OCI-LY3 (cell line): ENCODE measurements around the gene CLSTN3.
A peak's percentile ranks its signal among the peaks of the same experiment; 100 is the strongest.

ENCODE experiments used
- H2AFZ ChIP-seq: fragments of 200-600, 300-600 bp; shearing (Covaris generic); 2 replicates; pipeline ENCODE4 v1.6.0; 2014; ENCODE audit warnings: antibody characterized with exemption, low read depth, low read length
- H3K27ac ChIP-seq: fragments of 200-600, 300-600 bp; sonication (generic); 2 replicates; pipeline ENCODE4 v1.5.1; 2014; ENCODE audit warnings: mild to moderate bottlenecking, low read length, moderate library complexity, mixed read lengths
- H3K27me3 ChIP-seq: fragments of 200-600, 300-600 bp; sonication (generic); 2 replicates; pipeline ENCODE4 v1.6.1; 2014; ENCODE audit warnings: low read depth, low read length, mixed read lengths
- H3K36me3 ChIP-seq: fragments of 200-600, 300-600 bp; sonication (generic); replicated peaks from 2 replicates; pipeline ENCODE3; 2014; ENCODE audit warnings: low read depth, low read length, mixed read lengths
- H3K4me1 ChIP-seq: fragments of 300-600, 200-600 bp; sonication (generic); 2 replicates; pipeline ENCODE4 v1.6.1; 2014; ENCODE audit warnings: low read length, mixed read lengths
- H3K4me2 ChIP-seq: fragments of 200-600, 300-600 bp; sonication (generic); 2 replicates; pipeline ENCODE4 v1.6.1; 2014; ENCODE audit warnings: low read length, mixed read lengths
- H3K4me3 ChIP-seq: fragments of 300-600, 200-600 bp; sonication (generic); 2 replicates; pipeline ENCODE4 v1.5.1; 2014; ENCODE audit warnings: antibody characterized with exemption, mild to moderate bottlenecking, low read length, moderate library complexity
- H3K79me2 ChIP-seq: fragments of 300-600, 200-600 bp; shearing (Covaris generic); 2 replicates; pipeline ENCODE4 v1.6.1; 2014; ENCODE audit warnings: mild to moderate bottlenecking, low read length, mixed read lengths
- H3K9ac ChIP-seq: fragments of 300-600, 200-600 bp; shearing (Covaris generic); 2 replicates; pipeline ENCODE4 v1.6.0; 2014; ENCODE audit warnings: mild to moderate bottlenecking, low read length, moderate library complexity
- H3K9me3 ChIP-seq: fragments of 200-600, 300-600 bp; shearing (Covaris generic); 2 replicates; pipeline ENCODE4 v1.6.1; 2014; ENCODE audit warnings: low read length, mixed read lengths; ENCODE audit not compliant: insufficient read depth
- H4K20me1 ChIP-seq: fragments of 200-600, 300-600 bp; sonication (generic); 2 replicates; pipeline ENCODE4 v1.6.1; 2016; ENCODE audit warnings: low read length, mixed read lengths; ENCODE audit not compliant: insufficient read depth
- CTCF ChIP-seq: fragments of 200-600, 300-600 bp; sonication (generic); IDR thresholded peaks from 2 replicates; pipeline ENCODE4 v1.5.1; 2014; ENCODE audit warnings: antibody characterized with exemption, low read length, low read depth
- EZH2phosphoT487 ChIP-seq: fragments of 200-600 bp; shearing (Covaris generic); IDR thresholded peaks from 2 replicates; pipeline ENCODE4 v1.6.1; 2018; ENCODE audit warnings: antibody characterized with exemption, mixed run types, low read depth

CLSTN3 gene

DNA sequence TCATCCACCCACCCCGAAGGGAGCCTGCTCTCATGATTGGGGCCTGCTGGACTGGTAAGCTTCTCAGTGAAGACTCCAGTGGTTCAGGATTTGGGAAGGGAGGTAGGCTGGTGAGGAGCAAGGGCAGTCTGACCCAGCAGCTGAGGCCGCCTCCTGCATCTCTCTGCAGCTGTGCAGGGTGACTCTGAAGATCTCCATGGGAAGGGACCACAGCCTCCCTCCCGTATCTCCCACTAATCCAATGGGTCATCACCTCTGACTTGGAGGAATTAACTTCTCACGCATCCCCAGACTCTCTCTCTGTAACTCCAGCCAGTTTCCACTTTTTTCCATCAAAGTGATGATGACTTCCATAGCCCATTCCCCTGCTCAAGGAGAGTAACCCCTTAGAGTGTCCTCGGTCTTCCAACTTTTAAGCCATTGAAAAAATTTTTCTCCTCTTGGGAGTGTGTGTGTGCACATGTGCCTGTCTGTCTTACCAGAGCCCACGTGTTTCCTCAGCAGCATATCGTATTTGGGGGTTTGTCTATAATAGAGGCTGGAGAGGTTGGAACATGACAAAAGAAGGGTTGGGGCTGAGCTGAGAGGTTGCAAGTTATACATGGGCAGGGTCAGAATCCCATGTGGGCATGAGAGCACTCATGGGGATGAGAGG, 11.3 kb downstream of the CLSTN3 start:
- Histone ChIP-seq H3K4me1 (no peaks in the 10 kb centered on the region), H3K9me3 (no peaks in the 10 kb centered on the region), H3K27me3 (no peaks in the 10 kb centered on the region), H4K20me1 (no peaks in the 10 kb centered on the region), H2AFZ (no peak overlapping the region), H3K4me3 (no peak overlapping the region), H3K36me3 (no peaks in the 10 kb centered on the region), H3K79me2 (no peaks in the 10 kb centered on the region), H3K4me2 (no peak overlapping the region), H3K27ac (no peak overlapping the region), H3K9ac (no peak overlapping the region)
- TF ChIP-seq EZH2phosphoT487, result no peak
- no peak for TF ChIP-seq CTCF

GRCh38 chr12:7142056-7142644, 12.0 kb downstream of the CLSTN3 start:
- no peaks in the 10 kb centered on the region for H3K36me3 ChIP-seq
- H3K27me3 ChIP-seq, result no peaks in the 10 kb centered on the region
- TF ChIP-seq EZH2phosphoT487, result no peak
- peak; percentile 75 for TF ChIP-seq CTCF
- H3K4me3 ChIP-seq, result no peak overlapping the region
- H3K4me2 ChIP-seq, result no peak overlapping the region
- no peaks in the 10 kb centered on the region for H3K79me2 ChIP-seq
- no peak overlapping the region for H2AFZ ChIP-seq
- no peaks in the 10 kb centered on the region for H3K4me1 ChIP-seq
- no peak overlapping the region for H3K27ac ChIP-seq
- H3K9ac ChIP-seq, result no peak overlapping the region
- H4K20me1 ChIP-seq, result no peaks in the 10 kb centered on the region
- H3K9me3 ChIP-seq, result no peaks in the 10 kb centered on the region

DNA sequence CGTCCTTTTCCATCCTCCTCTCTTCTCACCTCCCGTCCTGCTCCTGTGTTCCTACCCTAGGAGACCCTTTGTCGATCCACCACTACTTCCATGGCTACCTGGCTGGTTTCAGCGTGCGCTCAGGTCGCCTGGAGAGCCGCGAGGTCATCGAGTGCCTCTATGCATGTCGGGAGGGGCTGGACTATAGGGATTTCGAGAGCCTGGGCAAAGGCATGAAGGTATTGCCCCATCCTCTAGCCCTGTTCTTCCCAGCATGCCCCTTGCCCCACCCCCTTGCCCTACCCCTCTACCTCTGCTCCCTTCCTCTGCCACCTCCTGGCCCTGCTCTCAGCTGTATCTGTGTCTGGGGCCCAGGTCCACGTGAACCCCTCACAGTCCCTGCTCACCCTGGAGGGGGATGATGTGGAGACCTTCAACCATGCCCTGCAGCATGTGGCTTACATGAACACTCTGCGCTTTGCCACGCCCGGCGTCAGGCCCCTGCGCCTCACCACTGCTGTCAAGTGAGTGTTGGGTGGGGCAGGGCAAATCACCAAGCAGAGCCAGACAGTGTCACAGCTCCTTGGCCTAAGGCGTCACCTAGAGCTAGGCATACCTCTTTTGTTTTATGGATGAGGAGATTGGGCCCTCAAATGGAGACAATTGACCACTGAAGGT, 12.8 kb downstream of the CLSTN3 start:
- Histone ChIP-seq H3K36me3 (no peaks in the 10 kb centered on the region), H4K20me1 (no peaks in the 10 kb centered on the region), H2AFZ (no peak overlapping the region), H3K4me3 (no peak overlapping the region), H3K4me1 (no peaks in the 10 kb centered on the region), H3K27ac (no peak overlapping the region), H3K27me3 (no peaks in the 10 kb centered on the region), H3K4me2 (no peak overlapping the region), H3K79me2 (no peaks in the 10 kb centered on the region), H3K9ac (no peak overlapping the region), H3K9me3 (no peaks in the 10 kb centered on the region)
- TF ChIP-seq EZH2phosphoT487, result no peak
- TF ChIP-seq CTCF, result no peak

DNA sequence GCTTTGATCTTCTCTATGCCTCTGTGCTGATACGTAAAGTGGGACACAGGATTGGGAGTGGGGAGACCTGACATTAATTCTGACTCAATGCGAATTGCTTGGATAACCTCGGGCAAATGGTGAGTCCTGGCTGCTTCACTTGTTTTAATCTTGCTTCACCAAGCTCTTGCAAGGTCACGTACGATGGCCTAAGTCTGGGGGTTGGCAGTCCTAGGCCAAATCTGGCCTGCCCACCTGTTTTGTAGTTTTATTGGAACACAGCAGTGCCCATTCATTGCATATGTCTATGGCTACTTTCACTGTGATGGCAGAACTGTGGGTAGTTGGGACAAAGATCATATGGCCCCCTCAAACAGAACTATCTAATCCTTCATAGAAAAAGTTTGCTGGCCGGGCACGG, 13.4 kb downstream of the CLSTN3 start:
- H3K9ac ChIP-seq, result no peak overlapping the region
- H3K4me2 ChIP-seq, result no peak overlapping the region
- no peaks in the 10 kb centered on the region for H4K20me1 ChIP-seq
- no peak for TF ChIP-seq EZH2phosphoT487
- TF ChIP-seq CTCF, result no peak
- no peaks in the 10 kb centered on the region for H3K9me3 ChIP-seq
- H2AFZ ChIP-seq, result no peak overlapping the region
- no peaks in the 10 kb centered on the region for H3K27me3 ChIP-seq
- H3K4me1 ChIP-seq, result no peaks in the 10 kb centered on the region
- H3K79me2 ChIP-seq, result no peaks in the 10 kb centered on the region
- H3K4me3 ChIP-seq, result no peak overlapping the region
- H3K36me3 ChIP-seq, result no peaks in the 10 kb centered on the region
- no peak overlapping the region for H3K27ac ChIP-seq
